Measurements from ENCODE around the gene KLHL15.
"Not testable (repeated sequence)": the region's sequence is repeated elsewhere in the genome, so short reads cannot be mapped to it uniquely, and the experiment has no call there.

The KLHL15 gene, protein sequence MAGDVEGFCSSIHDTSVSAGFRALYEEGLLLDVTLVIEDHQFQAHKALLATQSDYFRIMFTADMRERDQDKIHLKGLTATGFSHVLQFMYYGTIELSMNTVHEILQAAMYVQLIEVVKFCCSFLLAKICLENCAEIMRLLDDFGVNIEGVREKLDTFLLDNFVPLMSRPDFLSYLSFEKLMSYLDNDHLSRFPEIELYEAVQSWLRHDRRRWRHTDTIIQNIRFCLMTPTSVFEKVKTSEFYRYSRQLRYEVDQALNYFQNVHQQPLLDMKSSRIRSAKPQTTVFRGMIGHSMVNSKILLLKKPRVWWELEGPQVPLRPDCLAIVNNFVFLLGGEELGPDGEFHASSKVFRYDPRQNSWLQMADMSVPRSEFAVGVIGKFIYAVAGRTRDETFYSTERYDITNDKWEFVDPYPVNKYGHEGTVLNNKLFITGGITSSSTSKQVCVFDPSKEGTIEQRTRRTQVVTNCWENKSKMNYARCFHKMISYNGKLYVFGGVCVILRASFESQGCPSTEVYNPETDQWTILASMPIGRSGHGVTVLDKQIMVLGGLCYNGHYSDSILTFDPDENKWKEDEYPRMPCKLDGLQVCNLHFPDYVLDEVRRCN

GRCh38 chrX:24027086-24027485 is at the start of gene KLHL15:
KLHL15 (minus strand) TSS chrX:24027186; CDS start chrX:24006693, 20,493 bp downstream.
- peak; percentile 79 for FAIRE-seq
- no peak for DNase-seq (ENCODE audit: insufficient read length, low spot score)

GRCh38 chrX:24069877-24070276 is 42.9 kb upstream of the KLHL15 start:
- no peak for FAIRE-seq
- no peak for DNase-seq (ENCODE audit: insufficient read length, low spot score)

GRCh38 chrX:24063488-24063887 is 36.5 kb upstream of the KLHL15 start:
- DNase-seq (ENCODE audit: insufficient read length, low spot score) (no peak), FAIRE-seq (no peak)

- no peak for FAIRE-seq
These were observed 28.0 kb upstream of the KLHL15 start for GRCh38 chrX:24055043-24055356.

GRCh38 chrX:24054182-24055042 is 27.4 kb upstream of the KLHL15 start, which contains the start of gene EIF2S3:
EIF2S3 (plus strand) TSS chrX:24054956; CDS start chrX:24054969, 13 bp downstream.
- FAIRE-seq (peak; percentile 88), DNase-seq (ENCODE audit: insufficient read length, low spot score) (peak; percentile 40)

More at GRCh38 chrX:24055043-24055356, 28.0 kb upstream of the KLHL15 start:
- DNase-seq (ENCODE audit: insufficient read length, low spot score): no peak

DNA sequence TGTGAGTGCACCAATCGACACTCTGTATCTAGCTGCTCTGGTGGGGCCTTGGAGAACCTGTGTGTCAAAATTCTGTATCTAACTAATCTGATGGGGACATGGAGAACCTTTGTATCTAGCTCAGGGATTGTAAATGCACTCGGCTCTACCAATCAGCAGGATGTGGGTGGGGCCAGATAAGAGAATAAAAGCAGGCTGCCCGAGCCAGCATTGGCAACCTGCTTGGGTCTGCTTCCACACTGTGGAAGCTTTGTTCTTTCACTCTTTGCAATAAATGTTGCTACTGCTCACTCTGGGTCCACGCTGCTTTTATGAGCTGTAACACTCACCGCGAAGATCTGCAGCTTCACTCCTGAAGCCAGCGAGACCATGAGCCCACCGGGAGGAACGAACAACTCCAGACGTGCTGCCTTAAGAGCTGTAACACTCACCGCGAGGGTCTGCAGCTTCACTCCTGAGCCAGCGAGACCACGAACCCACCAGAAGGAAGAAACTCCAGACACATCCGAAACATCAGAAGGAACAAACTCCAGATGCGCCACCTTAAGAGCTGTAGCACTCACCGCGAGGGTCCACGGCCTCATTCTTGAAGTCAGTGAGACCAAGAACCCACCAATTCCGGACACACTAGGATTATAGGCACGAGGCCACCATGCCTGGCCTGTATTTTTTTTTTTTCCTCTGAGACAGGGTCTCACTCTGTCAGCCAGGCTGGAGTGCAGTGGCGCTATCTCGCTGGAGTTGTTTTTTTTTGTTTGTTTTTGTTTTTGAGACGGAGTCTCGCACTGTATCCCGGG is 23.7 kb upstream of the KLHL15 start:
- FAIRE-seq; DNase-seq (ENCODE audit: insufficient read length, low spot score): not testable (repeated sequence)

DNA sequence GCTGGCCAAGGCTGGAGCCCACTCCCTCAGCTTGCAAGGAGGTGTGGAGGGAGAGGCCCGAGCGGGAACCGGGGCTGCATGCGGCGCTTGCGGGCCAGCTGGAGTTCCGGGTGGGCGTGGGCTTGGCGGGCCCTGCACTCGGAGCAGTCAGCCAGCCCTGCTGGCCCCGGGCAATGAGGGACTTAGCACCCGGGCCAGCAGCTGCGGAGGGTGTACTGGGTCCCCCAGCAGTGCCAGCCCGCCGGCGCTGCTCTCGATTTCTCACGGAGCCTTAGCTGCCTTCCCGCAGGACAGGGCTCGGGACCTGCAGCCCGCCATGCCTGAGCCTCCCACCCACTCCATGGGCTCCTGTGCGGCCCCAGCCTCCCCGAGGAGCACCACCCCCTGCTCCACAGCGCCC is 22.7 kb upstream of the KLHL15 start:
- DNase-seq (ENCODE audit: insufficient read length, low spot score); FAIRE-seq: not testable (repeated sequence)

- FAIRE-seq; DNase-seq (ENCODE audit: insufficient read length, low spot score): not testable (repeated sequence)
These were observed 19.1 kb upstream of the KLHL15 start for GRCh38 chrX:24046060-24046459.

DNA sequence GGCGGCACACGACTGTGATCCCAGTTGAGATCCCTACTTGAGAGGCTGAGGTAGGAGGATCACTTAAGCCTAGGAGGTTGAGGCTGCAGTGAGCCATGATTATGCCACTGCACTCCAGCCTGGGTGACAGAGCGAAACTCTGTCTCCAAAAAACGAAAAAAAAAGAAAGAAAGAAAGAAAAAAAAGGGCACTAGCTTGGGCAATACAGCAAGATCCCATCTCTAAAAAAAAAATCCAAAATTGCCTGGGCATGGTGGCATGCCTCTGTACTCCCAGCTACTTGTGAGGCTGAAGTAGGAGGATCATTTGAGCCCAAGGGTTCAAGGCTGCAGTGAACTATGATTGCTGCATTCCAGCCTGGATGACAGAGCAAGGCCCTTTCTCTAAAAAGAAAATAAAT is 10.7 kb upstream of the KLHL15 start:
- FAIRE-seq: no peak
- no peak for DNase-seq (ENCODE audit: insufficient read length, low spot score)

- FAIRE-seq (no peak), DNase-seq (ENCODE audit: insufficient read length, low spot score) (no peak)
These were observed 7.5 kb upstream of the KLHL15 start for GRCh38 chrX:24034485-24034884.

DNA sequence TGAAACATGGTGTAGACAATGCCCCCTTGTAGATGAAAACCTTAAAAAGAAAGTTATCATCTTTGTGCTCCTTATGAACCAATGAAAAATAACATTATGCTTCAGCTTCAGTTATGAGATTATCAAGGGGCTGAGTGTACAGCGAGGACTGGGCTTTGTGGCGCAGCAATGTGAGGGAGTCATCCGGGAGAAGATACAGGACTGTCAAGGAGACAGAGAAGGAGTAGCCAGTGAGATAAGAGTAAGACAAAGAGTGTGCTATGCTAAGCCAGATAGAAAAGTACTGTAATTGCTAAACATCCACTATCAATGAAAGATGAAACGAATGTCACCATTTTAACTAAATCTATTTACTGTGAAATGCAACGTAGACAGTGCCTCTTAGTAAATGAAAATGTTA is 3.6 kb upstream of the KLHL15 start:
- no peak for DNase-seq (ENCODE audit: insufficient read length, low spot score)
- no peak for FAIRE-seq

DNA sequence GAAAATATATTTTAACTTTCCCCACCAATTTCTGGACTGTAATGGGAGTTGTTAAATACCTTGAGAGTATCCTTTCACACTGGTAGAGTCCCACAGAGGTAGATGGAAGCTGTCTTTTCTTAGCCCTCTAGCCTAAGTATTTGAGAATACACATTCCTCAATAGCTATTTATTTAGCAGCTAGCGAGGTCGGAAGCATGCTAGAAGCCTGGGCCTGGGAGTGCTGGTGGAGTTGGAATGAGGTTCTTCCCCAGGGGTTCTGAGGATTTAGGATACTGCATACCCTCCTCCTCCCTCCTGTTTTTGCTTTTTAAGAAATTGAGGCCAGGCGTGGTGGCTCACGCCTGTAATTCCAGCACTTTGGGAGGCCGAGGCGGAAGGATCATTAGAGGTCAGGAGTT is 999 bp upstream of the KLHL15 start:
- no peak for FAIRE-seq
- DNase-seq (ENCODE audit: insufficient read length, low spot score): no peak

GRCh38 chrX:24026432-24026831 is 554 bp downstream of the KLHL15 start:
- FAIRE-seq (no peak), DNase-seq (ENCODE audit: insufficient read length, low spot score) (no peak)

- FAIRE-seq (peak; percentile 94), DNase-seq (ENCODE audit: insufficient read length, low spot score) (no peak)
These were observed 1.1 kb downstream of the KLHL15 start for GRCh38 chrX:24025741-24026403.

DNA sequence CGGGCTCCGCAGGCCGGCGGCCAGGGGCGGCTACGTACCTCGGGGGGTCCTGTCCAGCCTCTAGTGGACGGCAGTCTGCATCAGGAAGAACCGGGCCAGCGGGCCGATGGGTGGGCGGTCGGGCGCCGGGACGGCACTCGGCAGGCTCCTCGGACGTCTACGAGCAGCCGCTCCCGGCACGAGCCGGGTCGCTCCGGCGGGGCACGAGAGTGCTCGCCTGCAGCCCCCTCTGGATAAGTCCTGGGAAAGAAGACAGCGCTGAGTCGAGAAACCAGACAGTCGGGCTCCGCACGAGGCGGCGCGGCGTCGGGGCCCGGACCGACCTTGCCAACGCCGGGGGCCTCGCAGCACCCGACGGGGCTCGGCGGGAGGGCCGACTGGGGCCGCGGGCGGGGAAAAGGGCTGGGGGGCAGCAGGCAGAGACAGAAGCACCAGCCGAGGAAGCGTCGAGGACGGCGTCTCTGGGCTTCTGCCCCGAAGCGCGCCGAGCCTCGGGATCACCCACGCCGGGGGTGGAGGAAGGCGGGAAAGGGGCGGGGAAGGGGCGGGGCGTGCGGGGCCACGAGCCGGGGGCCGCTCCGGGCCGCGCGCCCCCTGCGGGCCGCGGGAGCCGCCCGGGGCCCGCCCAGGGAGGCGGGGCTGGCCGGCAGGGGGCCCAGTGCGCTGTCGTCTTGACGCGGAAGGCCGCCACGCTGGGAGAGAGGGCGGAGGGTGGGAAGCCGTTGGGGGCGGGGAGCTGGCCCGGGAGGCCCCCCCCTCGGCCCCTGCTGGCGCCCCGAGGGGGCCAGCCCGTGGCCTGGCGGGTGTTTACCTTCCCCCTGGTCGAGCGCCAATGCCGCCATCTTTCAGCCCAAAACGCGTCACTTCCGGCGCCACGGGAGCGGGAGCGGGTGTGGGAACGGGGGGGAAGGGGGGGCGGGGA is 1.9 kb downstream of the KLHL15 start:
- FAIRE-seq (peak; percentile 89), DNase-seq (ENCODE audit: insufficient read length, low spot score) (peak; percentile 62)

DNA sequence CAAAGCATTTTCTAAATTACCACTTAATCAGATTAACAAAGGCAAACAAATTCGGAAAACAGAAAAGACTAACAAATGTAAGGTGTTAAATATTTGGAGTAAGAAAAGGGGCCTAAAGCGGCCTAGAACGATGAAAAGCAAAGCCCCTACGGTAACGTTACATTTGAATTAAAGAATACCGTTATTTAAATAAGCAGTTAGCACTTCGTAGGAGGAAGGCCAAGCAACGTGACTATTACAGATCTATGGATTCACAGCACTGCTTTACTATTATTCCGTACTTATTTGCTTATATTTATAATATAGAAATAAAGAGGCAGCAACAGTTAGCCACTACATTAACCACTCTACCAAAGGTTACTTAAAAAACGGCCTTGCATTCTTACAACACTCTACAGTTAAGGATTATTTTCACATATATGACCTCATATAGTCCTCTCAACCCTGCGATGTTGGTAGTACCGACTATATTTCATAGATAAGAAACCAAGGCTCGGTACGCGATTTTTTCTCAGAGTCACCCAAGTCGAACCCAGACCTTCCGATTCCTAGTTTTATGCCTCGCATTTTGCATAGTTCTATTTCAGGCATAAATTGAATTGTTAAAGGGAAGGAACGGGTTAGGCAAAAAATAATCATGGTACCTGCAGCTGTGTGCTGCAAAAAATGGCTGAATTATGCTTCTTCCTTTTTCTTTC is 2.9 kb downstream of the KLHL15 start:
- FAIRE-seq (peak; percentile 94), DNase-seq (ENCODE audit: insufficient read length, low spot score) (no peak)

DNA sequence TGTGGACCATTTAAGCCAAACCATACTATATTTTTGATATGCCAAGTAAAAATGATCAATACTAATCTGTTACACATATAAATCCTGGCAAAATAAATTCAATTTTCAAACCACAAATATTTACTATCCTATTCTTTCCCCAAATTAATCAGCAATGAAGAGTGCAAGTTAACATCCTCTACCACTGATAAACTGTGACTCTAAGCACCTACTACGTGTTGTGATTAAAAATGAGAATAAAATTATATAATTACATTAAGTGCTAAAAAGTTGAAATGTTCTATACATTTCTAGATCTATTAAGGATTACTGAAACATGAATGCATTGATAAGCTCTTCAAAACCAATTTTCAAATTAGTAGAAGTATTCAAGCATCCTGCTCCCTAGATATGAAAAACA is 3.4 kb downstream of the KLHL15 start:
- peak; percentile 71 for FAIRE-seq
- DNase-seq (ENCODE audit: insufficient read length, low spot score): no peak

DNA sequence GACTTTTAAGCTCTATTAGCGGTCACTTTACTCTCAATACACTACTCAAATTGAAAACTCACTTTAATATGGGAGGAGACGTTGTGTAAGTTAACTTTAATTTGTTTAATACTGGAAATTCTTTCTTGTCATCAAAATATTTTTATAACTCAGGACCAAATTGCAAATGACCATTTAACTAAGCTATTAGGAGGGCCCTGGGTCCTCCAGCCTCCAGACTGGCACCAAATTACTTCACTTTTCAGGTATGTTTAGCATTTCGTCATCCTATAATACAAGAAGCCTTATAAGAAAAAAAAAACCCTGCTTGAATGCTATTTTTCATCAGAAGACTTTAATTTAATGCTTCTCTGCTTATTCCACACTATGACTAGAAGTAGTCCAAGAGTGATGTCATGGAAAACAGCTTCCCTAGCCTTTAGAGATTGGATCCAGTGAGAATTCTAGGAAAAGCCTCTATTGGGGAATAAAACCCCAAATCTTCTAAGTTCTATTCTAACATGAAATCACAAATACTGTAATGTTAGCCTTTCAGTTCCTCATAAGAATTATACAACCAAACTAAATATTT is 6.6 kb downstream of the KLHL15 start:
- peak; percentile 66 for FAIRE-seq
- DNase-seq (ENCODE audit: insufficient read length, low spot score): no peak
